Lower lobe of right lung (tissue), 2 donors: Measurements from ENCODE around the gene IL11. TPM values are rescaled to one million over a fixed set of nuclear protein-coding genes. Genes with fewer than 3 reads are reported as not detected.

Source experiments
- ATAC-seq, 2 donors: fragments of 200-7000 bp; cut with Tn5 transposase; one replicate each; pipeline ENCODE4 v1.9.1; 2020 to 2022; ENCODE audit warnings: mild to moderate bottlenecking in 2 of 2, moderate library complexity in 2 of 2
- DNase-seq: peaks from one replicate; pipeline ENCODE4 v3.0.0-alpha.2; 2020
- H3K27ac ChIP-seq: fragments of 200-600 bp; one replicate; pipeline ENCODE4 v1.8.0; 2022
- H3K27me3 ChIP-seq: fragments of 200-600 bp; one replicate; pipeline ENCODE4 v1.8.0; 2022; ENCODE audit warnings: low read depth
- H3K36me3 ChIP-seq: fragments of 200-600 bp; one replicate; pipeline ENCODE4 v1.8.0; 2022; ENCODE audit warnings: mild to moderate bottlenecking
- H3K4me1 ChIP-seq: fragments of 200-600 bp; one replicate; pipeline ENCODE4 v1.8.0; 2022
- H3K4me3 ChIP-seq: fragments of 200-600 bp; one replicate; pipeline ENCODE4 v1.8.0; 2022; ENCODE audit warnings: mild to moderate bottlenecking
- H3K9me3 ChIP-seq: fragments of 200-600 bp; one replicate; pipeline ENCODE4 v1.8.0; 2022
- intact Hi-C: fragments of 100-400 bp; cut with DNase I; formaldehyde crosslinking; loops from one replicate; pipeline ENCODE4 v1.11.0; 2022
- total RNA-seq: library from RNA; stranded (reverse); fragmentation: NEBNext Ultra II Directional; extraction: Animal tissue kit (Norgen Biotek cat#: 25700); gene quantifications from one replicate; pipeline ENCODE4 v1.2.1, GENCODE V29; 2021
- TF ChIP-seq, protein P1 (sequence below): fragments of 200-600 bp; IDR thresholded peaks from one replicate; pipeline ENCODE4 v1.8.0; 2022; ENCODE audit warnings: antibody characterized with exemption, mild to moderate bottlenecking
- donor health status: DM: no; HTN: yes; CAD: no; lungs with severe emphysema.

The IL11 gene
- total RNA-seq, 1 donor from 2014 or later = not detected

DNA sequence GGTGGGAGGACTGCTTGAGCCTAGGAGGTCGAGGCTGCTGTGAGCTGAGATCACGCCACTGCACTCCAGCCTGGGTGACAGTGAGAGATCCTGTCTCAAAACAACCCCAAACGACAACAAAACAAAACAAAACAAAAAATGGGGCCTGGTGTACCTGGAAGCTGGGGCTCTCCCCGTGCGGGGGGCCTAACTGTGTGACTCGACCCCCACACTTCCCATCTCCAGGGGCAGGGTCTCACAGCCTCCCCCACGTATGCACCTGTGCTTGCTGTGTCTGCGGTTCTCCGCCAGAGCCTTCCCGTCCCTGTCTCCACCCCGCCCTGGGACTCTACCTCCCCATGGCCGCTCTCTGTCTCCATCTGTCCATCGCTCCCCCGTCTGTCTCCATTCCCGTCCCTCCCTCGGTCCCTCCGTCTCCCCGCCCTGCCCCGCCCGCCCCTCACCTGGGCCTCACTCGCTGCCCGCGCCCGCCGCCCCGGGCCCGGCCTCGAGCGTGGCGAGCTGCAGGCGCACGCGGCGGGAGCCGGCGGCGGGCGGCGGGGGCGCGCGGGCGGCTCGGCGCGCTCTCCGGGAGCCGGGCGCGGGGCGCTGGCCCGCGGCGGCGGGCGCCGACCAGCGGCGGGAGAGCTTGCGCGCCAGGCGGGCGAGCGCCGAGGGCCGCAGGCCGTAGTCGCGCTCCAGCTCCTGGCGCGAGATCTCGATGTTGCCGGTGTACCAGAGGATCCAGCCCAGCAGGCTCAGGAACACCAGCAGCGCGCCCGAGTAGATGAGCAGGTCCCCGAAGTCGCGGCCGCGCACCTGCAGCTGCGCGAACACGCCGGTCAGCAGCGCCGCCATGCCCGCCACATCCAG, 13.2 kb upstream of the IL11 start:
- H3K4me1 ChIP-seq = peaks cover 40% of the 10 kb centered on the region
- H3K36me3 ChIP-seq = peaks cover 18% of the 10 kb centered on the region
- H3K27ac ChIP-seq = peak overlapping the region; percentile 94
- peak; percentile 80 for DNase-seq
- TF ChIP-seq, protein P1, sequence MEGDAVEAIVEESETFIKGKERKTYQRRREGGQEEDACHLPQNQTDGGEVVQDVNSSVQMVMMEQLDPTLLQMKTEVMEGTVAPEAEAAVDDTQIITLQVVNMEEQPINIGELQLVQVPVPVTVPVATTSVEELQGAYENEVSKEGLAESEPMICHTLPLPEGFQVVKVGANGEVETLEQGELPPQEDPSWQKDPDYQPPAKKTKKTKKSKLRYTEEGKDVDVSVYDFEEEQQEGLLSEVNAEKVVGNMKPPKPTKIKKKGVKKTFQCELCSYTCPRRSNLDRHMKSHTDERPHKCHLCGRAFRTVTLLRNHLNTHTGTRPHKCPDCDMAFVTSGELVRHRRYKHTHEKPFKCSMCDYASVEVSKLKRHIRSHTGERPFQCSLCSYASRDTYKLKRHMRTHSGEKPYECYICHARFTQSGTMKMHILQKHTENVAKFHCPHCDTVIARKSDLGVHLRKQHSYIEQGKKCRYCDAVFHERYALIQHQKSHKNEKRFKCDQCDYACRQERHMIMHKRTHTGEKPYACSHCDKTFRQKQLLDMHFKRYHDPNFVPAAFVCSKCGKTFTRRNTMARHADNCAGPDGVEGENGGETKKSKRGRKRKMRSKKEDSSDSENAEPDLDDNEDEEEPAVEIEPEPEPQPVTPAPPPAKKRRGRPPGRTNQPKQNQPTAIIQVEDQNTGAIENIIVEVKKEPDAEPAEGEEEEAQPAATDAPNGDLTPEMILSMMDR = no peak
- H3K27me3 ChIP-seq = no peaks in the 10 kb centered on the region
- ATAC-seq = peak; percentile 2 to 6
- H3K4me3 ChIP-seq = peak overlapping the region; percentile 97
- no peaks in the 10 kb centered on the region for H3K9me3 ChIP-seq
- intact Hi-C loops = no loop called here

DNA sequence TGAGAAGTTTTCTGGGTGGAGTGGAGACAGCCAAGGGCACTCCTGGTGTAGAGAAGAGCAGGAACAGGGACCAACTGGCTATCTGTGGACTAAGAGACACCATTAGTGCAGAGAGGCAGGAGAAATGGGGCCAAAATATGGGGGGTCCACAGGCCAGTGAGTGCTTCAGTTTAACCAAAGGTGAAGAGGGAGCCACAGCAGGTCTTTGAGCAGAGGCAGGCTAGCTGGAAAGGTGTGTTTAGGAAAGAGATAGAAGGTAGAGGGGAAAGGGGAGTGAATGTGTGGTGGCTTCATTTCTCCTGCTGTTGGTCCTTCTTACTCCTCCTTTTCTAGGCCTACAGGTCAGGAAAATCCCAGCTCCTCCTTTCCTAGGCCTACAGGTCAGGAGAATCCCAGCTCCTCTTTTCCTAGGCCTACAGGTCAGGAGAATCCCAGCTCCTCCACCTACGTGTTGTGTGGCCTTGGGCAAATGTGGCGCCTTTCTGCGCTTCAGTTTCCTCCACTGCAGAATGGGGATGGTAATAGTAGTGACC, 12.3 kb upstream of the IL11 start:
- H3K27ac ChIP-seq = no peak overlapping the region
- H3K4me1 ChIP-seq = peaks cover 30% of the 10 kb centered on the region
- ATAC-seq = no peak
- no peak overlapping the region for H3K4me3 ChIP-seq
- DNase-seq = no peak
- TF ChIP-seq, protein P1 = no peak
- intact Hi-C loops = no loop called here
- H3K36me3 ChIP-seq = peaks cover 9% of the 10 kb centered on the region
- peaks cover 4% of the 10 kb centered on the region for H3K27me3 ChIP-seq
- no peaks in the 10 kb centered on the region for H3K9me3 ChIP-seq

DNA sequence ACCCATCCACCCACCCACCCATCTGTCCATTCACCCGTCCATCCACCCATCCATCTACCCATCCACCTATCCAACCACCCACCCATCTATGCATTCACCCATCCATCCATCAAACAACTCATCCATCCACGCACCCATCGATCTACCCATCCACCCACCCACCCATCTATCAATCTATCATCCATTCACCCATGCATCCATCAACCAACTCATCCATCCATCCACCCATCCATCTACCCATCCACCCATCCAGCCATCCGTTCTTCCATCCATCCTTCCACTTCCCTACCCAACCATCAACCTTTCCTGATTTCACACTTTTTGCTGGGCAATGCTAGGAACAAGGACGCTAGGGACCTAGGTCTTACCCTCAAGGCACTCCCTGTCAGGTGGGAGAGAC, 11.8 kb upstream of the IL11 start:
- Histone ChIP-seq H3K9me3 (no peaks in the 10 kb centered on the region), H3K36me3 (peaks cover 3% of the 10 kb centered on the region), H3K4me1 (peaks cover 25% of the 10 kb centered on the region), H3K4me3 (no peak overlapping the region), H3K27me3 (peaks cover 8% of the 10 kb centered on the region), H3K27ac (no peak overlapping the region)
- intact Hi-C loops = no loop called here
- TF ChIP-seq, protein P1 = no peak
- DNase-seq (no peak), ATAC-seq (no peak)

DNA sequence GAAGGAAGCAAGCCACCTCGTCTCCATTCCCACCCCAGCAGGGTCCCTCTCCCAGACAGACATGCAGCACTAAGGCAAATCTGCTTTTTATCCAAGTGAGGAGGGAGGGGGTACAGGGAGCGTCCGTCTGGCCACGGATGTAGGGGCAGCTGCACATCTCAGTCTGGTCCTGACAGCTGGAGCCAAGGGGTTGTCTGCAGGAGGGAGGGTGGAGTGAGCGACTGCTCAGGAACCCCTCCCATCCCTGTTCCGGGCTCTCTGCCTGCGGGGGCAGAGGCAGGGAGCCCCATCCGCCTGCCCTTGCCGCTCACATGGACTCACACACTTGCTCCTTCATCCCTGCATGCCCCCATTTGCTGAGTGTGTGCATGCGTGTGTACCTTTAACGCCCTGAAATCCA, 8.9 kb upstream of the IL11 start:
- DNase-seq (no peak), ATAC-seq (no peak)
- intact Hi-C loops = no loop called here
- peaks cover 22% of the 10 kb centered on the region for H3K27me3 ChIP-seq
- no peak overlapping the region for H3K4me3 ChIP-seq
- TF ChIP-seq, protein P1 = no peak
- H3K4me1 ChIP-seq = peaks cover 12% of the 10 kb centered on the region
- H3K36me3 ChIP-seq = no peaks in the 10 kb centered on the region
- H3K27ac ChIP-seq = no peak overlapping the region
- no peaks in the 10 kb centered on the region for H3K9me3 ChIP-seq

DNA sequence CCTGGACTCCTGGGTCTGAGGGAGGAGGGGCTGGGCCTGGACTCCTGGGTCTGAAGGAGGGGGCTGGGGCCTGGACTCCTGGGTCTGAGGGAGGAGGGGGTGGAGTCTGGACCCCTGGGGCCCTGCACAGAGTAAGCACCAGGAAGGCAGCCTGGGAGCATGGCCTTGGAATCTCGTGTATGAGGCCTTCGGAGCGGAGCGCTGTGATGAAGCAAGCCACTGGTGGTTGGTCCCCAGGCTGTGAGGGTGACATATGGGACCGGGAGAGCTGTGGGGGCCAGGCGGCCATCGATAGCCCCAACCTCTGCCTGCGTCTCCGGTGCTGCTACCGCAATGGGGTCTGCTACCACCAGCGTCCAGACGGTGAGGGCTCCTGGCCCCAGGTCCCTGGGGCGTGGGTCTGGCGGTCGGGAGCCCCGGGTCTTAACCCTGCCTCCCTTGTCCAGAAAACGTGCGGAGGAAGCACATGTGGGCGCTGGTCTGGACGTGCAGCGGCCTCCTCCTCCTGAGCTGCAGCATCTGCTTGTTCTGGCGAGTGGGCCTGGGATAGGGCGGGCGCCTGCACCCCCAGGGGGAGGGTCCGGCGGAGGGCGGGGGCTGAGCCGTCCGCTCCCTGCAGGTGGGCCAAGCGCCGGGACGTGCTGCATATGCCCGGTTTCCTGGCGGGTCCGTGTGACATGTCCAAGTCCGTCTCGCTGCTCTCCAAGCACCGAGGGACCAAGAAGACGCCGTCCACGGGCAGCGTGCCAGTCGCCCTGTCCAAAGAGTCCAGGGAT, 7.3 kb upstream of the IL11 start:
- Histone ChIP-seq H3K9me3 (no peaks in the 10 kb centered on the region), H3K4me1 (peaks cover 7% of the 10 kb centered on the region), H3K27ac (no peak overlapping the region), H3K36me3 (no peaks in the 10 kb centered on the region), H3K4me3 (no peak overlapping the region), H3K27me3 (peaks cover 26% of the 10 kb centered on the region)
- ATAC-seq = no peak
- no peak for DNase-seq
- TF ChIP-seq, protein P1 = no peak
- intact Hi-C loops = no loop called here
